ENCODE measurements around the gene ATP13A5. TPM values are rescaled to one million over a fixed set of nuclear protein-coding genes. Genes with fewer than 3 reads are reported as not detected.

ATP13A5 gene
- not detected in 2 replicates for total RNA-seq

GRCh38 chr3:193378706-193379105 lies at the start of gene ATP13A5:
Gene ATP13A5, minus strand, starts transcription at chr3:193378753. Its CDS starts 28 bp downstream, at chr3:193378725.

GRCh38 chr3:193240850-193241706 lies 137.5 kb downstream of the ATP13A5 start, which contains the start of gene PLAAT1:
Gene PLAAT1, plus strand, starts transcription at chr3:193241222. Its CDS starts 14,429 bp downstream, at chr3:193255651.

Other genes starting within 250 kb of the ATP13A5 start
- 1.2 TPM in 1 of 2 replicates, not detected in the other for gene PLAAT1, start 137.5 kb downstream of the ATP13A5 start, total RNA-seq
- 0.72 TPM in 1 of 2 replicates, not detected in the other for gene ATP13A4, start 176.1 kb upstream of the ATP13A5 start, total RNA-seq
- 32.5 and 44.4 TPM in 2 replicates for gene OPA1, start 214.5 kb upstream of the ATP13A5 start, total RNA-seq